Measurements from ENCODE around the gene OR52L1.
"Not testable (repeated sequence)": the region's sequence is repeated elsewhere in the genome, so short reads cannot be mapped to it uniquely, and the experiment has no call there.

Gene OR52L1

GRCh38 chr11:5986885-5987284, at the start of gene OR52L1:
Gene OR52L1, minus strand, starts transcription at chr11:5986985. Its CDS starts 55 bp downstream, at chr11:5986930.
- DNase-seq (ENCODE audit: low spot score): no peak

- no peak for DNase-seq (ENCODE audit: low spot score)
Measured at GRCh38 chr11:6030708-6031405, 44.1 kb upstream of the OR52L1 start, which contains the start of gene OR56A1. Gene OR56A1, minus strand, starts transcription at chr11:6030758. Its CDS starts 3,066 bp downstream, at chr11:6027692.

- DNase-seq (ENCODE audit: low spot score): no peak
Measured at GRCh38 chr11:6027501-6027900, 40.7 kb upstream of the OR52L1 start.

GRCh38 chr11:6025056-6025455, 38.3 kb upstream of the OR52L1 start:
- DNase-seq (ENCODE audit: low spot score): no peak

- DNase-seq (ENCODE audit: low spot score): no peak
Measured at GRCh38 chr11:6022956-6023355, 36.2 kb upstream of the OR52L1 start.

- no peak for DNase-seq (ENCODE audit: low spot score)
Measured at GRCh38 chr11:6013042-6013441, 26.3 kb upstream of the OR52L1 start.

- no peak for DNase-seq (ENCODE audit: low spot score)
Measured at GRCh38 chr11:6012035-6012668, 25.4 kb upstream of the OR52L1 start.

- DNase-seq (ENCODE audit: low spot score): no peak
Measured at GRCh38 chr11:6006846-6007245, 20.1 kb upstream of the OR52L1 start, which contains the start of gene OR56A4. Gene OR56A4, minus strand, starts transcription at chr11:6006946. Its CDS starts 3,954 bp downstream, at chr11:6002992.

- DNase-seq (ENCODE audit: low spot score): no peak
Measured at GRCh38 chr11:6006395-6006794, 19.6 kb upstream of the OR52L1 start.

- DNase-seq (ENCODE audit: low spot score): no peak
Measured at GRCh38 chr11:6002202-6002699, 15.5 kb upstream of the OR52L1 start.

- DNase-seq (ENCODE audit: low spot score): no peak
Measured at GRCh38 chr11:5994791-5995190, 8.0 kb upstream of the OR52L1 start.

- DNase-seq (ENCODE audit: low spot score): no peak
Measured at GRCh38 chr11:5992604-5993251, 5.9 kb upstream of the OR52L1 start.

GRCh38 chr11:5992150-5992549, 5.4 kb upstream of the OR52L1 start:
- no peak for DNase-seq (ENCODE audit: low spot score)

GRCh38 chr11:5989203-5989602, 2.4 kb upstream of the OR52L1 start:
- no peak for DNase-seq (ENCODE audit: low spot score)

- no peak for DNase-seq (ENCODE audit: low spot score)
Measured at GRCh38 chr11:5983443-5983842, 3.3 kb downstream of the OR52L1 start.

GRCh38 chr11:5973530-5973929, 13.3 kb downstream of the OR52L1 start:
- DNase-seq (ENCODE audit: low spot score): no peak

- DNase-seq (ENCODE audit: low spot score): no peak
Measured at GRCh38 chr11:5968394-5968793, 18.4 kb downstream of the OR52L1 start, which contains the start of gene OR56A5. Gene OR56A5, minus strand, starts transcription at chr11:5968494. Its CDS starts 0 bp downstream, at chr11:5968494.

GRCh38 chr11:5967708-5968107, 19.1 kb downstream of the OR52L1 start:
- no peak for DNase-seq (ENCODE audit: low spot score)

- no peak for DNase-seq (ENCODE audit: low spot score)
Measured at GRCh38 chr11:5966958-5967357, 19.8 kb downstream of the OR52L1 start.

GRCh38 chr11:5960704-5961320, 26.0 kb downstream of the OR52L1 start:
- not testable (repeated sequence) for DNase-seq (ENCODE audit: low spot score)

GRCh38 chr11:5955586-5955985, 31.2 kb downstream of the OR52L1 start:
- no peak for DNase-seq (ENCODE audit: low spot score)

- DNase-seq (ENCODE audit: low spot score): no peak
Measured at GRCh38 chr11:5941951-5942350, 44.8 kb downstream of the OR52L1 start, which contains the start of gene OR56A3. Gene OR56A3, plus strand, starts transcription at chr11:5942251. Its CDS starts 5,096 bp downstream, at chr11:5947347.
